Nephron progenitor cell (in vitro differentiated cells): ENCODE results near the gene KLHDC8B.

ENCODE experiments used
- DNase-seq: peaks from one replicate; pipeline ENCODE4 v3.0.0; 2021
- H3K27ac Mint-ChIP-seq: 2 replicates; pipeline ENCODE4 v1.8.0; 2021; ENCODE audit warnings: mild to moderate bottlenecking, moderate library complexity, mixed read lengths
- H3K27me3 Mint-ChIP-seq: 2 replicates; pipeline ENCODE4 v1.8.0; 2021; ENCODE audit warnings: mild to moderate bottlenecking, low read depth, mixed read lengths; ENCODE audit not compliant: poor library complexity
- H3K36me3 Mint-ChIP-seq: 2 replicates; pipeline ENCODE4 v1.8.0; 2021; ENCODE audit warnings: low read depth, mixed read lengths
- H3K4me1 Mint-ChIP-seq: 2 replicates; pipeline ENCODE4 v1.8.0; 2021; ENCODE audit warnings: mixed read lengths
- H3K4me3 Mint-ChIP-seq: 2 replicates; pipeline ENCODE4 v1.8.0; 2021; ENCODE audit warnings: mild to moderate bottlenecking, moderate library complexity, mixed read lengths
- H3K9me3 Mint-ChIP-seq: 2 replicates; pipeline ENCODE4 v1.8.0; 2021; ENCODE audit warnings: mild to moderate bottlenecking, moderate library complexity, mixed read lengths
- CTCF ChIP-seq: fragments of 200-600 bp; sonication (generic); IDR thresholded peaks from 2 replicates; pipeline ENCODE4 v1.5.0; 2021; ENCODE audit warnings: antibody characterized with exemption

The KLHDC8B gene

GRCh38 chr3:49132437-49133225, 38.8 kb upstream of the KLHDC8B start, which contains the start of gene LAMB2:
TSS of gene LAMB2 (minus strand) at chr3:49133050. CDS start at chr3:49132867, 183 bp downstream.
- no peak for TF ChIP-seq CTCF
- peaks cover 1% of the 10 kb centered on the region for H3K27me3 Mint-ChIP-seq
- H3K4me3 Mint-ChIP-seq, result peak within 1 kb of the TSS; percentile 90
- H3K9me3 Mint-ChIP-seq, result no peaks in the 10 kb centered on the region
- no peaks in the 10 kb centered on the region for H3K36me3 Mint-ChIP-seq
- peak; percentile 85 for DNase-seq
- H3K4me1 Mint-ChIP-seq, result peaks cover 51% of the 10 kb centered on the region
- H3K27ac Mint-ChIP-seq, result peak within 1 kb of the TSS; percentile 92

- peaks cover 5% of the 10 kb centered on the region for H3K27me3 Mint-ChIP-seq
- DNase-seq, result peak; percentile 87
- no peak for TF ChIP-seq CTCF
- H3K4me3 Mint-ChIP-seq, result peak overlapping the region; percentile 90
- H3K4me1 Mint-ChIP-seq, result peaks cover 51% of the 10 kb centered on the region
- peak overlapping the region; percentile 92 for H3K27ac Mint-ChIP-seq
- no peaks in the 10 kb centered on the region for H3K9me3 Mint-ChIP-seq
- H3K36me3 Mint-ChIP-seq, result no peaks in the 10 kb centered on the region
These were observed 38.0 kb upstream of the KLHDC8B start for GRCh38 chr3:49133226-49133951.

GRCh38 chr3:49134471-49135265, 36.7 kb upstream of the KLHDC8B start:
- TF ChIP-seq CTCF, result no peak
- no peaks in the 10 kb centered on the region for H3K9me3 Mint-ChIP-seq
- H3K36me3 Mint-ChIP-seq, result no peaks in the 10 kb centered on the region
- DNase-seq, result no peak
- H3K27me3 Mint-ChIP-seq, result peaks cover 5% of the 10 kb centered on the region
- H3K27ac Mint-ChIP-seq, result peak overlapping the region; percentile 10
- H3K4me1 Mint-ChIP-seq, result peaks cover 44% of the 10 kb centered on the region
- H3K4me3 Mint-ChIP-seq, result peak overlapping the region; percentile 90

GRCh38 chr3:49135499-49135898, 35.9 kb upstream of the KLHDC8B start:
- peaks cover 47% of the 10 kb centered on the region for H3K4me1 Mint-ChIP-seq
- no peaks in the 10 kb centered on the region for H3K36me3 Mint-ChIP-seq
- H3K27ac Mint-ChIP-seq, result no peak overlapping the region
- peaks cover 5% of the 10 kb centered on the region for H3K9me3 Mint-ChIP-seq
- H3K4me3 Mint-ChIP-seq, result peak overlapping the region; percentile 90
- H3K27me3 Mint-ChIP-seq, result peaks cover 10% of the 10 kb centered on the region
- TF ChIP-seq CTCF, result no peak
- DNase-seq, result no peak

- no peak for DNase-seq
- H3K36me3 Mint-ChIP-seq, result no peaks in the 10 kb centered on the region
- no peak overlapping the region for H3K4me3 Mint-ChIP-seq
- H3K9me3 Mint-ChIP-seq, result peaks cover 22% of the 10 kb centered on the region
- H3K27ac Mint-ChIP-seq, result peak overlapping the region; percentile 92
- TF ChIP-seq CTCF, result no peak
- peaks cover 18% of the 10 kb centered on the region for H3K27me3 Mint-ChIP-seq
- peaks cover 13% of the 10 kb centered on the region for H3K4me1 Mint-ChIP-seq
These were observed 31.3 kb upstream of the KLHDC8B start for GRCh38 chr3:49140080-49140479.
